ENCODE results near the gene DGAT2L6. TPM values are rescaled to one million over a fixed set of nuclear protein-coding genes. Genes with fewer than 3 reads are reported as not detected.

DGAT2L6 gene
- total and polyA plus RNA-seq, 4 donors: not detected

DNA sequence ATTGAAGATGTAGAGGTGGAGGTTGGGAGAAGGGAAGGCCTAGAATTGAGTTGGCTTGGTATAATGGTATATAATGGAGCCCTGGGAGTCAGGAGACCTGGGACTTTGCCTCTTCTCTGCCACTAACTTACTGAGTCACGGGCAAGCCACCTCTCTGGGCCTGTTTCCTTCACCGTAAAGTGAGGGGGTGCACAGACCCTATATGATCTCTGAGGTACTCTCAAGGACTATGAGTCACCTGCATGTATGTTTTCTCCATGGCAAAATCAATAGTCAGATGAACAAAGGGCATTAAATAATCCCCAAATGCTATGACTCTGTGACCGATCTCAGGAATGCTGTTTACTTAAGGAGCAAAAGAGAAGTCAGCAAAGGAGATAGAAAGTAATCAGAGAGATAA, 77.6 kb downstream of the DGAT2L6 start:
- no peaks in the 10 kb centered on the region for H3K36me3 ChIP-seq (ENCODE audit: control insufficient read depth in 4 of 4, insufficient read depth in 3 of 4, low read depth in 1 of 4, low read length in 3 of 4)
- no peak for DNase-seq (ENCODE audit: low spot score)
- no peaks in the 10 kb centered on the region for H3K9me3 ChIP-seq (ENCODE audit: control insufficient read depth in 4 of 4, low read length in 3 of 4)
- H3K4me1 ChIP-seq (ENCODE audit: control insufficient read depth in 4 of 4, insufficient read depth in 4 of 4, low read length in 3 of 4): no peaks in the 10 kb centered on the region
- TF ChIP-seq, protein P1, sequence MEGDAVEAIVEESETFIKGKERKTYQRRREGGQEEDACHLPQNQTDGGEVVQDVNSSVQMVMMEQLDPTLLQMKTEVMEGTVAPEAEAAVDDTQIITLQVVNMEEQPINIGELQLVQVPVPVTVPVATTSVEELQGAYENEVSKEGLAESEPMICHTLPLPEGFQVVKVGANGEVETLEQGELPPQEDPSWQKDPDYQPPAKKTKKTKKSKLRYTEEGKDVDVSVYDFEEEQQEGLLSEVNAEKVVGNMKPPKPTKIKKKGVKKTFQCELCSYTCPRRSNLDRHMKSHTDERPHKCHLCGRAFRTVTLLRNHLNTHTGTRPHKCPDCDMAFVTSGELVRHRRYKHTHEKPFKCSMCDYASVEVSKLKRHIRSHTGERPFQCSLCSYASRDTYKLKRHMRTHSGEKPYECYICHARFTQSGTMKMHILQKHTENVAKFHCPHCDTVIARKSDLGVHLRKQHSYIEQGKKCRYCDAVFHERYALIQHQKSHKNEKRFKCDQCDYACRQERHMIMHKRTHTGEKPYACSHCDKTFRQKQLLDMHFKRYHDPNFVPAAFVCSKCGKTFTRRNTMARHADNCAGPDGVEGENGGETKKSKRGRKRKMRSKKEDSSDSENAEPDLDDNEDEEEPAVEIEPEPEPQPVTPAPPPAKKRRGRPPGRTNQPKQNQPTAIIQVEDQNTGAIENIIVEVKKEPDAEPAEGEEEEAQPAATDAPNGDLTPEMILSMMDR (IDR thresholded peaks at IDR 0.05; ENCODE audit: low read depth, low read length, missing input control): no peak
- TF ChIP-seq RXRA (IDR thresholded peaks at IDR 0.05) (no peak), TAF1 (conservative IDR thresholded peaks at IDR 0.05) (no peak), GABPA (IDR thresholded peaks at IDR 0.05 in 1 of 2, conservative IDR thresholded peaks at IDR 0.05 in 1 of 2) (no peak), YY1 (IDR thresholded peaks at IDR 0.05) (no peak), EGR1 (IDR thresholded peaks at IDR 0.05; ENCODE audit: low read depth in 2 of 2) (no peak), FOXA2 (IDR thresholded peaks at IDR 0.05) (no peak), FOXA1 (IDR thresholded peaks at IDR 0.05) (no peak), RAD21 (IDR thresholded peaks at IDR 0.05) (no peak), NR2F2 (IDR thresholded peaks at IDR 0.05) (no peak), SP1 (IDR thresholded peaks at IDR 0.05) (no peak), JUND (IDR thresholded peaks at IDR 0.05) (no peak)
- TF ChIP-seq, protein P2, sequence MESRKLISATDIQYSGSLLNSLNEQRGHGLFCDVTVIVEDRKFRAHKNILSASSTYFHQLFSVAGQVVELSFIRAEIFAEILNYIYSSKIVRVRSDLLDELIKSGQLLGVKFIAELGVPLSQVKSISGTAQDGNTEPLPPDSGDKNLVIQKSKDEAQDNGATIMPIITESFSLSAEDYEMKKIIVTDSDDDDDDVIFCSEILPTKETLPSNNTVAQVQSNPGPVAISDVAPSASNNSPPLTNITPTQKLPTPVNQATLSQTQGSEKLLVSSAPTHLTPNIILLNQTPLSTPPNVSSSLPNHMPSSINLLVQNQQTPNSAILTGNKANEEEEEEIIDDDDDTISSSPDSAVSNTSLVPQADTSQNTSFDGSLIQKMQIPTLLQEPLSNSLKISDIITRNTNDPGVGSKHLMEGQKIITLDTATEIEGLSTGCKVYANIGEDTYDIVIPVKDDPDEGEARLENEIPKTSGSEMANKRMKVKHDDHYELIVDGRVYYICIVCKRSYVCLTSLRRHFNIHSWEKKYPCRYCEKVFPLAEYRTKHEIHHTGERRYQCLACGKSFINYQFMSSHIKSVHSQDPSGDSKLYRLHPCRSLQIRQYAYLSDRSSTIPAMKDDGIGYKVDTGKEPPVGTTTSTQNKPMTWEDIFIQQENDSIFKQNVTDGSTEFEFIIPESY (IDR thresholded peaks at IDR 0.05): no peak
- TF ChIP-seq, protein P3, sequence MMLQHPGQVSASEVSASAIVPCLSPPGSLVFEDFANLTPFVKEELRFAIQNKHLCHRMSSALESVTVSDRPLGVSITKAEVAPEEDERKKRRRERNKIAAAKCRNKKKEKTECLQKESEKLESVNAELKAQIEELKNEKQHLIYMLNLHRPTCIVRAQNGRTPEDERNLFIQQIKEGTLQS (IDR thresholded peaks at IDR 0.05): no peak
- TF ChIP-seq, protein P4, sequence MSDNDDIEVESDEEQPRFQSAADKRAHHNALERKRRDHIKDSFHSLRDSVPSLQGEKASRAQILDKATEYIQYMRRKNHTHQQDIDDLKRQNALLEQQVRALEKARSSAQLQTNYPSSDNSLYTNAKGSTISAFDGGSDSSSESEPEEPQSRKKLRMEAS (IDR thresholded peaks at IDR 0.05): no peak
- H3K27ac ChIP-seq (ENCODE audit: low read depth in 1 of 2, low read length in 2 of 2): no peak overlapping the region
- H3K27me3 ChIP-seq (ENCODE audit: control insufficient read depth in 4 of 4, insufficient read depth in 4 of 4, low read length in 3 of 4): no peaks in the 10 kb centered on the region
- 99% methylated on average over 3 of the region's 3 CpGs for WGBS
- H3K9ac ChIP-seq (ENCODE audit: low read depth in 1 of 2, low read length in 2 of 2): no peak overlapping the region
- H3K4me3 ChIP-seq (ENCODE audit: low read depth in 1 of 3, low read length in 3 of 3): no peak overlapping the region

Small RNA genes lying within 50 kb of the gene (small RNA-seq; reads per million reads assigned to genes)
- gene RNA5SP507: 0.09 reads per million

Other genes with a start within 250 kb of the DGAT2L6 start
- not detected for gene AWAT2, start 127.5 kb upstream of the DGAT2L6 start, total RNA-seq
- not detected for gene AWAT2, start 127.5 kb upstream of the DGAT2L6 start, polyA plus RNA-seq
- not detected for gene OTUD6A, start 115.0 kb upstream of the DGAT2L6 start, total RNA-seq
- gene OTUD6A, start 115.0 kb upstream of the DGAT2L6 start, polyA plus RNA-seq: not detected
- 10 to 100 TPM; 11.8 to 18.1 TPM for gene IGBP1, start 44.0 kb upstream of the DGAT2L6 start, total RNA-seq
- 10 to 100 TPM in 1 of 2 donors, 1 to 10 TPM in 1; 7.8 to 11.3 TPM for gene IGBP1, start 44.0 kb upstream of the DGAT2L6 start, polyA plus RNA-seq
- gene AWAT1, start 57.2 kb downstream of the DGAT2L6 start, total RNA-seq: not detected
- not detected for gene AWAT1, start 57.2 kb downstream of the DGAT2L6 start, polyA plus RNA-seq
- gene P2RY4, start 82.7 kb downstream of the DGAT2L6 start, total RNA-seq: under 1 TPM; 0.08 to 0.28 TPM
- gene P2RY4, start 82.7 kb downstream of the DGAT2L6 start, polyA plus RNA-seq: not detected
- not detected for gene ARR3, start 90.9 kb downstream of the DGAT2L6 start, total RNA-seq
- not detected for gene ARR3, start 90.9 kb downstream of the DGAT2L6 start, polyA plus RNA-seq
- not detected for gene RAB41, start 104.7 kb downstream of the DGAT2L6 start, total RNA-seq
- not detected for gene RAB41, start 104.7 kb downstream of the DGAT2L6 start, polyA plus RNA-seq
- gene PDZD11, start 112.4 kb downstream of the DGAT2L6 start, total RNA-seq: 10 to 100 TPM in 1 of 2 donors, 1 to 10 TPM in 1; 8.5 to 13.3 TPM
- gene PDZD11, start 112.4 kb downstream of the DGAT2L6 start, polyA plus RNA-seq: 10 to 100 TPM; 18.4 to 25.9 TPM
- 10 to 100 TPM in 1 of 2 donors, under 1 TPM in 1; under 0.01 to 17.3 TPM for gene KIF4A, start 112.6 kb downstream of the DGAT2L6 start, total RNA-seq
- gene KIF4A, start 112.6 kb downstream of the DGAT2L6 start, polyA plus RNA-seq: under 1 TPM; 0.07 to 0.92 TPM
- gene GDPD2, start 245.8 kb downstream of the DGAT2L6 start, total RNA-seq: not detected
- not detected for gene GDPD2, start 245.8 kb downstream of the DGAT2L6 start, polyA plus RNA-seq

All from liver (tissue), 10 donors.